HG03565 (cell line): ENCODE data around the gene ESR2.
"Not testable (repeated sequence)": the region's sequence is repeated elsewhere in the genome, so short reads cannot be mapped to it uniquely, and the experiment has no call there.

ENCODE experiments used
- ATAC-seq: cut with Tn5 transposase; IDR thresholded peaks from one replicate; pipeline ENCODE4 v1.9.1; 2021; ENCODE audit warnings: mild to moderate bottlenecking, moderate library complexity; ENCODE audit not compliant: unreplicated experiment

Gene ESR2

DNA sequence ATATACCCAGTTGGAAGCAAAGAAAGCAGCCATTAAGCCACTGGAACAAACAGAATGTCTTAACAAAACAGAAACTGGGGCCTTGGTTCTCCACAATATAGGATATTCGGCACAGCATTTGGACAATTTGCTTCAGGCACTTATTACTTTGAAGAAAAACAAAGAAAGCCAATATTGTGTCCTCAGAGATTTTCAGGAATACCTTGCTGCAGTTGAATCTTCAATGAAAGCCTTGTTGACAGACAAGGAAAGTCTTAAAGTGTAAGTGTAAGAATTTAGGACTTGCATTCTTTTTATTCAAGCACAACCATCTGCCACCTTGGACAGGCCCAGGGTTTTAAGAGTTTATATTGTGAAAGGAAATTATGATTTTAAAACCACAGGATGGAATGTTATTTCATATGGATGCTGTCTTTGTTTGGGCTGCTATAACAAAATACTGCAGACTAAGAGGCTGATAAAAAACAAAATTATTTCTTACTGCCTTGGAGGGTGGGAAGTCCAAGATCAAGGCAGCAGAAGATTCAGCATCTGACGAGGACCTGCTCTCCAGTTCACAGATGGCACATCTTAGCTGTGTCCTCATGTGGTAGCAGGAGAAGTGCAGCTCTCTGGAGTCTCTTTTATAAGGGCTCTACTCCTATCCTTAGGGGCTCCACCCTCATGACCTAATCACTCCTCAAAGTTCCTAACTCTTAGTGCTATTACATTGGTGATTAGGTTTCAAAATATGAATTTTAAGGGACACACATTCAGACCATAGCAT lies 244.4 kb downstream of the ESR2 start:
- ATAC-seq = no peak

DNA sequence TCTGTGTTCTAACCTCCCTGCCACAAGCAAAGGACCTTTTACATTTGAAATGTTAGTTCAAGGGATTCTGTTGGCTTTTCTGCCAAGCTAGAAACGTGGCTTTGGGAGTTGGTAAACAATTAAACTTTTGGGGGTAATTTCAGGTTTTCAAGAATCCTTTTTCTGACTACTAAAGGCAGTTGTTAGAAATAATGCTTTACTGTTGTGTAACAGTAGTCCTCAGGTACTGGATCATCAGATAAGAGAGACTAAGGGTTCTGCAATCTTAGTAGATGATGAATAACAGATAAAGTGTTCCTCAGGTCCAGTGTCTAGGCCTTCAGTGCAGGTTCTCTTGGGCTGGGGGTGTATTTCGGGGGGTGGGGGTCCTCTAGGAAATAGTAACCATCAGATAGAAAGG lies 249.1 kb downstream of the ESR2 start:
- no peak for ATAC-seq

DNA sequence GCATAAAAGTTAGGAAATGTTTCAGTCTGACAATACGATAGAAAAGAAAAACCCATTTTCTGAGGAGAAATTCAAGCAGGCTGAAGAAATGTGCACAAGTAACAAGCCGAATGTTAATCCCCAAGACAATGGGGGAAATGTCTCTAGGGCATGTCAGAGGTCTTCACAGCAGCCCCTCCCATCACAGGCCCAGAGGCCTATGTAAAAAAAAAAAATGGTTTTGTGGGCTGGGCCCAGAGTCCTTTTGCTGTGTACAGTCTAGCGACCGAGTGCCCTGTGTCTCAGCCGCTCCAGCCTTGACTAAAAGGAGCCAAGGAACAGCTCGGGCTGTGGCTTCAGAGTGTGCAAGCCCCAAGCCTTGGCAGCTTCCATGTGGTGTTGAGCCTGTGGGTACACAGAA lies 250.9 kb downstream of the ESR2 start:
- not testable (repeated sequence) for ATAC-seq

DNA sequence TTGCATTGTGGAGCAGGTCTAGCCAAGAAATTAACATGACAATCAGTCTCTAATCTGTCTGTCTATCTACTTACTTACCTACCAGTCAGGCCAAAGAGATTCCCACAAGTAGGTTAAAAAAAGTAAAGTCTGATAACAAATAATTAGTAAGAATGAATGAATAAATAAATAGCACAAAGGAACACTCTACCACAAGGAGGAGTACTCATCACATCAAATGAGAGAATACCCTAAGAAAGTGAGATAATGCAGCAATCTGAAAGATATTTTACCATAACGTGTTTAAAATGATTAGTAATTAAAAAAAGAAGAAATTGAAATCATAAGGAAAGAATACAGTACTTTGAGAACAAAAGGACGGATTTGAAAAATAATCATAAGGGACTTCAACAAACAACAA lies 254.1 kb downstream of the ESR2 start:
- no peak for ATAC-seq

DNA sequence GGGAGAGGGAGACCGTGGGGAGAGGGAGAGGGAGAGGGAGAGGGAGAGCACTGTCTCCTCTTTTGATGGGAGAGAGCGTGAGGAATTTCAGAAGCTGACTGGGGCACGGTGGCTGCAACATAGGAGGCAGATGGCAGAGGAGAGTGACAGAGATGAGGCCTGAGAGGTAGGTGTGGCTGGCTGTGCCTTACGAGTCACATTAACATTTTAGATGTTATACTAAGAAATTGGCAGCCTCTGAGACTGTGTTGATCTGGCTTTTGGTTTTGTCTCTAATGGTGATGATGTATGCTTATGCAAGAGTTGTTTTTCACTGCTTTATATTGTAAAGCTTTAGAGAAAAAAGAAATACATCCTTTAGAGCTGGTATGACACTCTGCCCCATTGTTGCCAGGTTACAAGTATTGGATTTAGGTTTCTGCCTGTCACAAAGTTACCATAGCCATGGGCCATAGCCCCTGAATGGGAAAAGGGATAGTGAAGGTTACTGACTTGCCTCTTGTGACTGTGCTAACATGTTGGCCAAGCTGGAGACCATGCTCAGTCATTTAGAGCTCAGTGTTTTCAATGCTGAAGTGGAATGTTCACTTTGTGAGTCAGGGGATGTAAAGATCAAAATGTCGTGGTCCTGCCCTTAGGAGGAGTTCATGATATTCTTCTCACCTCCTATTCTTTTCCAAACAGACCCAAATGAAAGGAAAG lies 255.2 kb downstream of the ESR2 start:
- ATAC-seq = no peak

DNA sequence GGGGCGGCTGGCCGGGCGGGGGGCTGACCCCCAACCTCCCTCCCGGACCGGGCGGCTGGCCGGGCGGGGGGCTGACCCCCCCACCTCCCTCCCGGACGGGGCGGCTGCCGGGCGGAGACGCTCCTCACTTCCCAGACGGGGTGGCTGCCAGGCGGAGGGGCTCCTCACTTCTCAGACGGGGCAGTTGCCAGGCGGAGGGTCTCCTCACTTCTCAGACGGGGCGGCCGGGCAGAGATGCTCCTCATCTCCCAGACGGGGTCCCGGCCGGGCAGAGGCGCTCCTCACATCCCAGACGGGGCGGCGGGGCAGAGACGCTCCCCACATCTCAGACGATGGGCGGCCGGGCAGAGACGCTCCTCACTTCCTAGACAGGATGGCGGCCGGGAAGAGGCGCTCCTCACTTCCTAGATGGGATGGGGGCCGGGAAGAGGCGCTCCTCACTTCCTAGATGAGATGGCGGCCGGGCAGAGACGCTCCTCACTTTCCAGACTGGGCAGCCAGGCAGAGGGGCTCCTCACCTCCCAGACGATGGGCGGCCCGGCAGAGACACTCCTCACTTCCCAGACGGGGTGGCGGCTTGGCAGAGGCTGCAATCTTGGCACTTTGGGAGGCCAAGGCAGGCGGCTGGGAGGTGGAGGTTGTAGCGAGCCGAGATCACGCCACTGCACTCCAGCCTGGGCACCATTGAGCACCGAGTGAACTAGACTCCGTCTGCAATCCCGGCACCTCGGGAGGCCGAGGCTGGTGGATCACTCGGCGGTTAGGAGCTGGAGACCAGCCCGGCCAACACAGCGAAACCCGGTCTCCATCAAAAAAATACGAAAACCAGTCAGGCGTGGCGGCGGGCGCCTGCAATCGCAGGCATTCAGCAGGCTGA lies 256.1 kb downstream of the ESR2 start:
- ATAC-seq = not testable (repeated sequence)

DNA sequence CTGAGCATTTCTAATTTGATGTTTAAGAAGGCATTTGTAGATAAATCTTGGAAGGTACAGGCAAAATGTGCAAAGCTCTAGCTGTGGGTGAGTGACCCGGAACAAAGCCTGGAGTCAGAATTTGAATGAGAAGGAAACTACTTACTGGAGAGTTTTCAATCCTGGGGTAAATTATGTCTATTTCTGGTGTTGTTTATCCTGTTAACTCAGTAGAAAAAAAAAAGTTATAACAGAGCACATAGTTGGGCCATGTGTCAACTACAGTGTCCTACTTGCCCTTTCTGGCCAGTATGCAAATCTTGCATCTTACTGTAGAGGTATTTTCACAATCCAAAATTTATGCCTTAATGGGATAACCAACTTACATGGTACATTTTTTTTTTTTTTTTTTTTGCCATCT lies 259.0 kb downstream of the ESR2 start:
- ATAC-seq = no peak
